H1 (cell line): ENCODE data around the gene LRTM2. TPM values are rescaled to one million over a fixed set of nuclear protein-coding genes. Genes with fewer than 3 reads are reported as not detected.

Experiments
- CTCF ChIA-PET: fragments of 300-600 bp; sonication (Branson Sonifier 250); formaldehyde crosslinking; loops from one replicate; lab custom pipeline; 2021; ENCODE audit not compliant: partially characterized antibody; lab: Charles Lee
- POLR2A ChIA-PET: fragments of 300-600 bp; sonication (Branson Sonifier 250); formaldehyde crosslinking; loops from one replicate; lab custom pipeline; 2021; ENCODE audit warnings: inconsistent platforms; ENCODE audit not compliant: partially characterized antibody; lab: Charles Lee
- DNase-seq, 2 experiments: peaks; one replicate each; pipeline versions ENCODE4 v3.0.0 to v3.0.0-alpha.2; 2010 to 2022; ENCODE audit warnings: low spot score in 2 of 2, low read depth in 1 of 2, mixed read lengths in 1 of 2
- FAIRE-seq: peaks from 2 replicates; lab custom pipeline; 2011; peaks lifted over from hg19 to GRCh38; lab: Jason Lieb, UNC
- H2AFZ ChIP-seq: 2 replicates; pipeline ENCODE4 v1.8.1; 2012; ENCODE audit warnings: low read length, inconsistent platforms
- H2AK5ac ChIP-seq: 2 replicates; pipeline ENCODE4 v1.6.1; 2013; ENCODE audit warnings: low read depth, low read length
- H2BK120ac ChIP-seq: replicated peaks from 2 replicates; pipeline ENCODE3; 2013; ENCODE audit warnings: low read depth, low read length, inconsistent platforms
- H2BK12ac ChIP-seq: 2 replicates; pipeline ENCODE4 v1.6.1; 2013; ENCODE audit warnings: low read depth, low read length
- H2BK15ac ChIP-seq: 2 replicates; pipeline ENCODE4 v1.6.1; 2013; ENCODE audit warnings: low read length
- H2BK20ac ChIP-seq: 2 replicates; pipeline ENCODE4 v1.6.1; 2013; ENCODE audit warnings: low read length
- H2BK5ac ChIP-seq: 2 replicates; pipeline ENCODE4 v1.6.1; 2013; ENCODE audit warnings: low read depth, low read length
- H3K14ac ChIP-seq: 2 replicates; pipeline ENCODE4 v1.6.1; 2013; ENCODE audit warnings: inconsistent platforms; ENCODE audit not compliant: insufficient read length
- H3K18ac ChIP-seq: 2 replicates; pipeline ENCODE4 v1.6.1; 2013; ENCODE audit warnings: low read length; ENCODE audit errors: extremely low read depth
- H3K23ac ChIP-seq: 2 replicates; pipeline ENCODE4 v1.6.1; 2013; ENCODE audit warnings: inconsistent platforms; ENCODE audit not compliant: insufficient read length
- H3K23me2 ChIP-seq: 2 replicates; pipeline ENCODE4 v1.6.1; 2013; ENCODE audit warnings: low read depth, low read length
- H3K27ac ChIP-seq: 2 replicates; pipeline ENCODE4 v1.6.1; 2011; ENCODE audit warnings: low read depth, low read length, inconsistent platforms
- H3K27me3 ChIP-seq, 4 experiments: replicated peaks in 1 of 4; 1 replicate in 1 of 4; 2 replicates in 3 of 4; pipeline versions ENCODE4 v1.6.1 to v1.8.1; 2011 to 2013; ENCODE audit warnings: low read length in 3 of 4, mild to moderate bottlenecking in 3 of 4, inconsistent platforms in 2 of 4, mixed read lengths in 2 of 4, moderate library complexity in 1 of 4; ENCODE audit not compliant: control insufficient read depth in 3 of 4, insufficient read depth in 3 of 4; ENCODE audit errors: extremely low read depth in 1 of 4
- H3K36me3 ChIP-seq, 4 experiments: 2 replicates each; pipeline versions ENCODE4 v1.6.1 to v1.8.1; 2011 to 2013; ENCODE audit warnings: mild to moderate bottlenecking in 4 of 4, low read length in 3 of 4, moderate library complexity in 2 of 4, control low read depth in 1 of 4, inconsistent platforms in 1 of 4; ENCODE audit not compliant: insufficient read depth in 4 of 4, control insufficient read depth in 2 of 4
- H3K4ac ChIP-seq: replicated peaks from 2 replicates; pipeline ENCODE3; 2013; ENCODE audit warnings: low read length, low read depth, mixed read lengths, inconsistent platforms; ENCODE audit not compliant: insufficient read length
- H3K4me1 ChIP-seq, 4 experiments: replicated peaks in 1 of 4; 1 replicate in 1 of 4; 2 replicates in 3 of 4; pipeline versions ENCODE4 v1.6.1 to v1.8.1; 2011 to 2013; ENCODE audit warnings: low read length in 3 of 4, inconsistent platforms in 2 of 4, mixed read lengths in 1 of 4; ENCODE audit not compliant: insufficient read depth in 4 of 4, control insufficient read depth in 3 of 4
- H3K4me2 ChIP-seq, 2 experiments: 2 replicates each; pipeline versions ENCODE4 v1.6.1 to v1.8.1; 2011 to 2013; ENCODE audit warnings: low read depth in 2 of 2, low read length in 2 of 2, control low read depth in 1 of 2, inconsistent platforms in 1 of 2, mild to moderate bottlenecking in 1 of 2; ENCODE audit not compliant: insufficient read depth in 1 of 2
- H3K4me3 ChIP-seq, 4 experiments: fragments of 200-600, 300-600 bp in 1 of 4; sonication (generic), shearing (Covaris generic), sonication (Bioruptor Twin) in 1 of 4; 2 replicates each; pipeline versions ENCODE4 v1.5.1 to v1.8.1; 2011 to 2016; ENCODE audit warnings: low read length in 4 of 4, low read depth in 3 of 4, control low read depth in 2 of 4, inconsistent platforms in 2 of 4, mild to moderate bottlenecking in 2 of 4, mixed read lengths in 1 of 4, moderate library complexity in 1 of 4; ENCODE audit not compliant: insufficient read depth in 2 of 4; ENCODE audit errors: extremely low read depth in 1 of 4
- H3K56ac ChIP-seq: replicated peaks from 2 replicates; pipeline ENCODE3; 2013; ENCODE audit warnings: low read depth, mild to moderate bottlenecking, mixed read lengths, low read length, inconsistent platforms; ENCODE audit not compliant: insufficient read length
- H3K79me1 ChIP-seq: 2 replicates; pipeline ENCODE4 v1.6.1; 2013; ENCODE audit warnings: low read depth, low read length, control low read depth
- H3K79me2 ChIP-seq, 2 experiments: 2 replicates each; pipeline versions ENCODE4 v1.6.1 to v1.8.1; 2012 to 2013; ENCODE audit warnings: low read length in 2 of 2, mild to moderate bottlenecking in 2 of 2, inconsistent platforms in 1 of 2; ENCODE audit not compliant: insufficient read depth in 2 of 2, control insufficient read depth in 1 of 2
- H3K9ac ChIP-seq, 4 experiments: replicated peaks in 1 of 4; 1 replicate in 1 of 4; 2 replicates in 3 of 4; pipeline versions ENCODE4 v1.6.1 to v1.8.1; 2011 to 2013; ENCODE audit warnings: low read depth in 3 of 4, low read length in 3 of 4, control low read depth in 2 of 4, mild to moderate bottlenecking in 2 of 4, moderate library complexity in 2 of 4, inconsistent platforms in 1 of 4; ENCODE audit errors: extremely low read depth in 1 of 4
- H3K9me3 ChIP-seq, 2 experiments: 2 replicates each; pipeline versions ENCODE4 v1.6.1 to v1.8.1; 2012 to 2013; ENCODE audit warnings: mild to moderate bottlenecking in 2 of 2, moderate library complexity in 2 of 2, control low read depth in 1 of 2, inconsistent platforms in 1 of 2, low read depth in 1 of 2, low read length in 1 of 2, mixed read lengths in 1 of 2; ENCODE audit not compliant: insufficient read depth in 2 of 2
- H4K20me1 ChIP-seq, 2 experiments: replicated peaks in 1 of 2; 2 replicates each; pipeline versions ENCODE3 to v1.8.1; 2011 to 2013; ENCODE audit warnings: inconsistent platforms in 2 of 2, low read length in 2 of 2, mild to moderate bottlenecking in 1 of 2; ENCODE audit not compliant: insufficient read depth in 2 of 2, control insufficient read depth in 1 of 2
- H4K5ac ChIP-seq: 2 replicates; pipeline ENCODE4 v1.6.1; 2013; ENCODE audit warnings: low read length, low read depth, mixed read lengths, inconsistent platforms; ENCODE audit not compliant: insufficient read length
- H4K8ac ChIP-seq: 2 replicates; pipeline ENCODE4 v1.8.0; 2013; ENCODE audit warnings: mild to moderate bottlenecking, moderate library complexity, low read length, inconsistent platforms; ENCODE audit not compliant: insufficient read depth; ENCODE audit errors: extremely low read depth
- H4K91ac ChIP-seq: replicated peaks from 2 replicates; pipeline ENCODE3; 2013; ENCODE audit warnings: low read length, mixed read lengths, inconsistent platforms; ENCODE audit not compliant: insufficient read length
- CTBP2 ChIP-seq: IDR thresholded peaks from 2 replicates; pipeline ENCODE4 v1.7.0; 2011; ENCODE audit warnings: borderline replicate concordance, mild to moderate bottlenecking, moderate library complexity, mixed read lengths, low read length; ENCODE audit not compliant: insufficient read depth, insufficient read length
- EGR1 ChIP-seq: IDR thresholded peaks from 2 replicates; pipeline ENCODE4 v1.6.1; 2011; ENCODE audit warnings: low read depth, low read length, borderline replicate concordance
- HDAC2 ChIP-seq, 2 experiments: fragments of 300-600 bp in 1 of 2; sonication (generic) in 1 of 2; IDR thresholded peaks; 2 replicates each; pipeline ENCODE4 v1.6.1; 2011 to 2012; ENCODE audit warnings: low read depth in 2 of 2, low read length in 2 of 2, mild to moderate bottlenecking in 2 of 2, moderate library complexity in 2 of 2, borderline replicate concordance in 1 of 2, inconsistent platforms in 1 of 2
- POLR2AphosphoS5 ChIP-seq: IDR thresholded peaks from 2 replicates; pipeline ENCODE4 v1.6.1; 2011; ENCODE audit warnings: low read depth, low read length
- RBBP5 ChIP-seq: IDR thresholded peaks from 2 replicates; pipeline ENCODE4 v1.7.1; 2012; ENCODE audit warnings: low read depth, mild to moderate bottlenecking, inconsistent platforms, low read length, moderate library complexity, borderline replicate concordance
- TEAD4 ChIP-seq: IDR thresholded peaks from 2 replicates; pipeline ENCODE4 v1.6.1; 2012; ENCODE audit warnings: low read depth, low read length, inconsistent platforms, mixed read lengths
- YY1 ChIP-seq: IDR thresholded peaks from 2 replicates; pipeline ENCODE4 v1.6.1; 2011; ENCODE audit warnings: low read depth, mild to moderate bottlenecking, low read length
- polyA plus RNA-seq, 7 experiments: library from polyadenylated mRNA; depleted of rRNA in 3 of 7; stranded (reverse) in 5 of 7; unstranded in 2 of 7; fragments of >200 nt in 5 of 7; fragments of 200-250 nt in 2 of 7; gene quantifications; 1 replicate in 5 of 7; 2 replicates in 1 of 7; 4 replicates in 1 of 7; pipeline versions ENCODE4 v1.2.1 to v1.2.3, GENCODE V29; 2011 to 2013; ENCODE audit warnings: missing spikeins in 2 of 7, mixed read lengths in 2 of 7
- total RNA-seq: library from RNA; stranded (reverse); fragmentation: NEBNext Ultra II Directional; extraction: Animal tissue kit (Norgen Biotek cat#: 25700); gene quantifications from 2 replicates; pipeline ENCODE4 v1.2.1, GENCODE V29; 2021
- TF ChIP-seq, protein P1 (sequence below): IDR thresholded peaks from 2 replicates; pipeline ENCODE4 v1.6.1; 2012; ENCODE audit warnings: inconsistent platforms

Gene LRTM2
- total and polyA plus RNA-seq, 2 of the 8 experiments (the other 6 are each of a cell fraction or from before 2014, with no cell fraction given) = 0.06 TPM; not detected in 1

DNA sequence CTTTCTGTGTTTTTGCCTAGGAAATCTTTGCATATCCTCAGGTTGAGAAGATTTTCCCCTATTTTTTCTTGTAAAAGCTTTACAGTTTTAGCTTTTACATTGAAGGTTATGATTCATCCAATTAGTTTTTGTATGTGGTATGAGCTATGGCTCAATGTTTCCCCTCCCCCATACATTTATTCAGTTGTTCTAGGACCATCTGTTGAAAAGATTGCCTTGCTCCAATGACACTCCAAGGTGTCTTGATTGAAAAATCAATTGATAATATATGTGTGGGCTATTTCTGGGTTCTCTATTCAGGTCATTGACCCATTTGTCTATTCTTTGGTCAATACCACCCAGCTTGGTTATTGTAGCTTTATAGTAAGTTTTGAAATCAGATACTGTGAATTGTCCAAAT is 42.6 kb downstream of the LRTM2 start:
- Histone ChIP-seq H3K9me3 (peaks cover 0 to 4% of the 10 kb centered on the region in 2 experiments; a peak in 1 of 4 replicates), H4K5ac (no peak overlapping the region), H3K36me3 (no peaks in the 10 kb centered on the region), H3K14ac (no peak overlapping the region), H2AFZ (no peak overlapping the region), H2BK12ac (no peak overlapping the region), H2BK120ac (no peak overlapping the region), H2BK15ac (no peak overlapping the region), H4K8ac (no peak overlapping the region), H3K27ac (no peak overlapping the region), H3K4ac (no peak overlapping the region), H3K27me3 (no peaks in the 10 kb centered on the region), H3K23me2 (no peaks in the 10 kb centered on the region), H2AK5ac (no peak overlapping the region), H2BK20ac (no peak overlapping the region), H3K18ac (no peak overlapping the region), H2BK5ac (no peak overlapping the region), H4K20me1 (no peaks in the 10 kb centered on the region), H3K4me3 (no peak overlapping the region), H3K9ac (no peak overlapping the region), H3K56ac (no peak overlapping the region), H3K23ac (no peak overlapping the region), H3K79me1 (no peaks in the 10 kb centered on the region), H3K79me2 (no peaks in the 10 kb centered on the region), H3K4me2 (no peak overlapping the region), H3K4me1 (peaks cover 0 to 2% (median 0%) of the 10 kb centered on the region in 4 experiments; a peak in 1 of 7 replicates), H4K91ac (no peak overlapping the region)
- CTCF ChIA-PET = interaction anchor here (0.8 to 2.3 kb wide), 2 partner anchors 26 to 62 kb away, joined by 3 to 7 read pairs; no protein-coding TSS in a partner anchor
- DNase-seq (no peak), FAIRE-seq (no peak)
- POLR2A ChIA-PET = no interaction called here
- TF ChIP-seq HDAC2 (IDR thresholded peaks at IDR 0.05; ENCODE audit: borderline replicate concordance in 1 of 2, low read depth in 2 of 2, low read length in 2 of 2) = no peak
- no peak for TF ChIP-seq YY1
- TF ChIP-seq CTBP2 = no peak
- TF ChIP-seq POLR2AphosphoS5 = no peak
- TF ChIP-seq, protein P1, sequence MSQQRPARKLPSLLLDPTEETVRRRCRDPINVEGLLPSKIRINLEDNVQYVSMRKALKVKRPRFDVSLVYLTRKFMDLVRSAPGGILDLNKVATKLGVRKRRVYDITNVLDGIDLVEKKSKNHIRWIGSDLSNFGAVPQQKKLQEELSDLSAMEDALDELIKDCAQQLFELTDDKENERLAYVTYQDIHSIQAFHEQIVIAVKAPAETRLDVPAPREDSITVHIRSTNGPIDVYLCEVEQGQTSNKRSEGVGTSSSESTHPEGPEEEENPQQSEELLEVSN = no peak
- TF ChIP-seq RBBP5 = no peak
- no peak for TF ChIP-seq EGR1
- no peak for TF ChIP-seq TEAD4
